ENCODE results near the gene MCF2L2. TPM values are rescaled to one million over a fixed set of nuclear protein-coding genes. Genes with fewer than 3 reads are reported as not detected.
A peak's percentile ranks its signal among the peaks of the same experiment; 100 is the strongest.

Gene MCF2L2
- total and polyA plus RNA-seq, 2 experiments from 2014 or later = 6.7 to 14.6 TPM

DNA sequence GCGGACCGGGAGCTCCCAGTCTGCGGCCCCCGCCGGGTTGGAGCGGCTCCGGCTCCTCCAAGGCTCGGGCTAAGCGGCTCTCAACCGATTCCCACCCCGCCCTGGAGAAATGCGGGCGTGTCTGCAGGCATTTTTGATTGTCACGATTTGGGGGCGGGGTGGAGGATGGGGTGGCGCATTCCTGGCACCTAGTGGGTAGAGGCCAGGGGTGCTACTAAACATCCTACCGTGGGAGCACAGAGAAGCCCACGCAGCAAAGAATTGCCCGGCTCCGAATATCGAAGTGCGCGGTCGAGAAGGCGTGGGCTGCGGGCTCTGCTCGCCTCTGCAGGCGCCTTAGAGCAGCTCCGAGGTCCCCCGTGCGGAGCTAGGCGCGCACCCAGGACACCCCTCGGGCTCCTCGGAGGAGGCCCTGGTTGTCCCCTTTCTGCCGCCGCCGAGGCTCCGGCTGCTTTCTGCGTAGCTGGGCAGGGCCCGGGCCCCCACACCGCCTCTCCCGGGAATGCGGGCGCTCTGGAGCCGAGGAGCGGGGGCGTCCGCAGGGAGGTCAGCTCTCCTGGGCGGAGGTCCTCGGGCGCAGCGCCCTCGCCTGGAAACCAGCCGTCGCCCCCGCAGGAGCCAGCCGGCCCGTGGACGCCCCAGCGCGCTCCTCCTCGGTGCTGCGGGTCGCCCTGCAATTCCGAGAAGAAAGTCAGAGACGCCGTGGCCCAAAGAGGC, 249.4 kb downstream of the MCF2L2 start:
- Histone ChIP-seq H3K4me2 (peak overlapping the region; percentile 94), H3F3A (replicated peaks; ENCODE audit: low read depth) (no peaks in the 10 kb centered on the region), H3K79me2 (replicated peaks; ENCODE audit: insufficient read depth) (no peaks in the 10 kb centered on the region), H3K36me3 (ENCODE audit: insufficient read depth) (no peaks in the 10 kb centered on the region), H3K27me3 (ENCODE audit: insufficient read depth) (peaks cover 35% of the 10 kb centered on the region), H3K4me3 (peak overlapping the region; percentile 82), H3K4me1 (ENCODE audit: insufficient read depth) (no peaks in the 10 kb centered on the region; the same call in 1 of the 2 replicates), H2AFZ (peak overlapping the region; percentile 97), H3K27ac (ENCODE audit: low read depth) (no peak overlapping the region), H3K9me2 (ENCODE audit: insufficient read depth) (no peaks in the 10 kb centered on the region), H4K20me1 (replicated peaks; ENCODE audit: insufficient read depth) (no peaks in the 10 kb centered on the region)
- DNase-seq (ENCODE audit: low spot score) (peak; percentile 89), ATAC-seq (peak; percentile 72)
- Mint-ChIP-seq H3K4me1 (peaks cover 8% of the 10 kb centered on the region; the same call in 1 of the 3 replicates), H3K27ac (no peak overlapping the region), H3K4me3 (peak overlapping the region; percentile 74), H3K27me3 (ENCODE audit: insufficient read depth, low read depth, poor library complexity) (peaks cover 24% of the 10 kb centered on the region), H3K36me3 (ENCODE audit: low read depth) (no peaks in the 10 kb centered on the region), H3K9me3 (no peaks in the 10 kb centered on the region; the same call in 2 of the 3 replicates)
- TF ChIP-seq EZH2 (IDR thresholded peaks at IDR 0.05; ENCODE audit: low read depth, unreplicated experiment) (peak; percentile 3), NANOG (IDR thresholded peaks at IDR 0.05; ENCODE audit: borderline replicate concordance) (no peak), STAT1 (IDR thresholded peaks at IDR 0.05; ENCODE audit: unreplicated experiment) (no peak)
- TF ChIP-seq, protein P1, sequence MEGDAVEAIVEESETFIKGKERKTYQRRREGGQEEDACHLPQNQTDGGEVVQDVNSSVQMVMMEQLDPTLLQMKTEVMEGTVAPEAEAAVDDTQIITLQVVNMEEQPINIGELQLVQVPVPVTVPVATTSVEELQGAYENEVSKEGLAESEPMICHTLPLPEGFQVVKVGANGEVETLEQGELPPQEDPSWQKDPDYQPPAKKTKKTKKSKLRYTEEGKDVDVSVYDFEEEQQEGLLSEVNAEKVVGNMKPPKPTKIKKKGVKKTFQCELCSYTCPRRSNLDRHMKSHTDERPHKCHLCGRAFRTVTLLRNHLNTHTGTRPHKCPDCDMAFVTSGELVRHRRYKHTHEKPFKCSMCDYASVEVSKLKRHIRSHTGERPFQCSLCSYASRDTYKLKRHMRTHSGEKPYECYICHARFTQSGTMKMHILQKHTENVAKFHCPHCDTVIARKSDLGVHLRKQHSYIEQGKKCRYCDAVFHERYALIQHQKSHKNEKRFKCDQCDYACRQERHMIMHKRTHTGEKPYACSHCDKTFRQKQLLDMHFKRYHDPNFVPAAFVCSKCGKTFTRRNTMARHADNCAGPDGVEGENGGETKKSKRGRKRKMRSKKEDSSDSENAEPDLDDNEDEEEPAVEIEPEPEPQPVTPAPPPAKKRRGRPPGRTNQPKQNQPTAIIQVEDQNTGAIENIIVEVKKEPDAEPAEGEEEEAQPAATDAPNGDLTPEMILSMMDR (conservative IDR thresholded peaks at IDR 0.05; ENCODE audit: low read depth in 2 of 2) = peak; percentile 18 to 57; a peak in 2 of 4 replicates

DNA sequence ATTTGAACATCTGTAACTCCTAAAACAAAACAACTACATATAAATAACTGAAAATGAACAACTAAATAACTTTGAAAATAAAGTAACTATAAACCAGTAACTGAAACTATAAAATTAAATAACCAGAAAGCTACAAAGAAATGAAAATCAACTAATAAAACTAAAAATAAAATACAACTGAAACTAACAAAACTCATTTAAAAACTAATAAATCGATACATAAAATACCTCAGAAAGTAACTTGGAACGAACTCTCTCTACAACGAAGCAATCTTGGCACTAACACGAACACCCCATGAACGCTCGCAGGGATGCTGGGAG, 249.9 kb downstream of the MCF2L2 start:
- H3K4me1 Mint-ChIP-seq = peaks cover 8% of the 10 kb centered on the region; the same call in 1 of the 3 replicates
- H3K27ac Mint-ChIP-seq = no peak overlapping the region
- H3K4me3 ChIP-seq = peak overlapping the region; percentile 82
- ATAC-seq (no peak), DNase-seq (ENCODE audit: low spot score) (no peak)
- TF ChIP-seq, protein P2, sequence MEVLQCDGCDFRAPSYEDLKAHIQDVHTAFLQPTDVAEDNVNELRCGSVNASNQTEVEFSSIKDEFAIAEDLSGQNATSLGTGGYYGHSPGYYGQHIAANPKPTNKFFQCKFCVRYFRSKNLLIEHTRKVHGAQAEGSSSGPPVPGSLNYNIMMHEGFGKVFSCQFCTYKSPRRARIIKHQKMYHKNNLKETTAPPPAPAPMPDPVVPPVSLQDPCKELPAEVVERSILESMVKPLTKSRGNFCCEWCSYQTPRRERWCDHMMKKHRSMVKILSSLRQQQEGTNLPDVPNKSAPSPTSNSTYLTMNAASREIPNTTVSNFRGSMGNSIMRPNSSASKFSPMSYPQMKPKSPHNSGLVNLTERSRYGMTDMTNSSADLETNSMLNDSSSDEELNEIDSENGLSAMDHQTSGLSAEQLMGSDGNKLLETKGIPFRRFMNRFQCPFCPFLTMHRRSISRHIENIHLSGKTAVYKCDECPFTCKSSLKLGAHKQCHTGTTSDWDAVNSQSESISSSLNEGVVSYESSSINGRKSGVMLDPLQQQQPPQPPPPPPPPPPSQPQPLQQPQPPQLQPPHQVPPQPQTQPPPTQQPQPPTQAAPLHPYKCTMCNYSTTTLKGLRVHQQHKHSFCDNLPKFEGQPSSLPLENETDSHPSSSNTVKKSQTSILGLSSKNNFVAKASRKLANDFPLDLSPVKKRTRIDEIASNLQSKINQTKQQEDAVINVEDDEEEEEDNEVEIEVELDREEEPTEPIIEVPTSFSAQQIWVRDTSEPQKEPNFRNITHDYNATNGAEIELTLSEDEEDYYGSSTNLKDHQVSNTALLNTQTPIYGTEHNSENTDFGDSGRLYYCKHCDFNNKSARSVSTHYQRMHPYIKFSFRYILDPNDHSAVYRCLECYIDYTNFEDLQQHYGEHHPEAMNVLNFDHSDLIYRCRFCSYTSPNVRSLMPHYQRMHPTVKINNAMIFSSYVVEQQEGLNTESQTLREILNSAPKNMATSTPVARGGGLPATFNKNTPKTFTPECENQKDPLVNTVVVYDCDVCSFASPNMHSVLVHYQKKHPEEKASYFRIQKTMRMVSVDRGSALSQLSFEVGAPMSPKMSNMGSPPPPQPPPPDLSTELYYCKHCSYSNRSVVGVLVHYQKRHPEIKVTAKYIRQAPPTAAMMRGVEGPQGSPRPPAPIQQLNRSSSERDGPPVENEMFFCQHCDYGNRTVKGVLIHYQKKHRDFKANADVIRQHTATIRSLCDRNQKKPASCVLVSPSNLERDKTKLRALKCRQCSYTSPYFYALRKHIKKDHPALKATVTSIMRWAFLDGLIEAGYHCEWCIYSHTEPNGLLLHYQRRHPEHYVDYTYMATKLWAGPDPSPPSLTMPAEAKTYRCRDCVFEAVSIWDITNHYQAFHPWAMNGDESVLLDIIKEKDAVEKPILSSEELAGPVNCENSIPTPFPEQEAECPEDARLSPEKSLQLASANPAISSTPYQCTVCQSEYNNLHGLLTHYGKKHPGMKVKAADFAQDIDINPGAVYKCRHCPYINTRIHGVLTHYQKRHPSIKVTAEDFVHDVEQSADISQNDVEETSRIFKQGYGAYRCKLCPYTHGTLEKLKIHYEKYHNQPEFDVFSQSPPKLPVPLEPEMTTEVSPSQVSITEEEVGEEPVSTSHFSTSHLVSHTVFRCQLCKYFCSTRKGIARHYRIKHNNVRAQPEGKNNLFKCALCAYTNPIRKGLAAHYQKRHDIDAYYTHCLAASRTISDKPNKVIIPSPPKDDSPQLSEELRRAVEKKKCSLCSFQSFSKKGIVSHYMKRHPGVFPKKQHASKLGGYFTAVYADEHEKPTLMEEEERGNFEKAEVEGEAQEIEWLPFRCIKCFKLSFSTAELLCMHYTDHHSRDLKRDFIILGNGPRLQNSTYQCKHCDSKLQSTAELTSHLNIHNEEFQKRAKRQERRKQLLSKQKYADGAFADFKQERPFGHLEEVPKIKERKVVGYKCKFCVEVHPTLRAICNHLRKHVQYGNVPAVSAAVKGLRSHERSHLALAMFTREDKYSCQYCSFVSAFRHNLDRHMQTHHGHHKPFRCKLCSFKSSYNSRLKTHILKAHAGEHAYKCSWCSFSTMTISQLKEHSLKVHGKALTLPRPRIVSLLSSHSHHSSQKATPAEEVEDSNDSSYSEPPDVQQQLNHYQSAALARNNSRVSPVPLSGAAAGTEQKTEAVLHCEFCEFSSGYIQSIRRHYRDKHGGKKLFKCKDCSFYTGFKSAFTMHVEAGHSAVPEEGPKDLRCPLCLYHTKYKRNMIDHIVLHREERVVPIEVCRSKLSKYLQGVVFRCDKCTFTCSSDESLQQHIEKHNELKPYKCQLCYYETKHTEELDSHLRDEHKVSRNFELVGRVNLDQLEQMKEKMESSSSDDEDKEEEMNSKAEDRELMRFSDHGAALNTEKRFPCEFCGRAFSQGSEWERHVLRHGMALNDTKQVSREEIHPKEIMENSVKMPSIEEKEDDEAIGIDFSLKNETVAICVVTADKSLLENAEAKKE (CRISPR knock-in tag; IDR thresholded peaks at IDR 0.05) = no peak
- TF ChIP-seq EZH2 (IDR thresholded peaks at IDR 0.05; ENCODE audit: low read depth, unreplicated experiment) = peak; percentile 10
- peak overlapping the region; percentile 94 for H3K4me2 ChIP-seq
- no peaks in the 10 kb centered on the region; the same call in 2 of the 3 replicates for H3K9me3 Mint-ChIP-seq
- no peaks in the 10 kb centered on the region for H3F3A ChIP-seq (replicated peaks; ENCODE audit: low read depth)
- peaks cover 35% of the 10 kb centered on the region for H3K27me3 ChIP-seq (ENCODE audit: insufficient read depth)
- peaks cover 24% of the 10 kb centered on the region for H3K27me3 Mint-ChIP-seq (ENCODE audit: insufficient read depth, low read depth, poor library complexity)
- no peaks in the 10 kb centered on the region; the same call in 1 of the 2 replicates for H3K4me1 ChIP-seq (ENCODE audit: insufficient read depth)
- H3K79me2 ChIP-seq (replicated peaks; ENCODE audit: insufficient read depth) = no peaks in the 10 kb centered on the region
- peak overlapping the region; percentile 74 for H3K4me3 Mint-ChIP-seq
- H3K27ac ChIP-seq (ENCODE audit: low read depth) = no peak overlapping the region
- H3K9me2 ChIP-seq (ENCODE audit: insufficient read depth) = no peaks in the 10 kb centered on the region
- H4K20me1 ChIP-seq (replicated peaks; ENCODE audit: insufficient read depth) = no peaks in the 10 kb centered on the region
- H3K36me3 ChIP-seq (ENCODE audit: insufficient read depth) = no peaks in the 10 kb centered on the region
- H2AFZ ChIP-seq = peak overlapping the region; percentile 97
- no peaks in the 10 kb centered on the region for H3K36me3 Mint-ChIP-seq (ENCODE audit: low read depth)

Data from GM23338 (cell line).